ENCODE measurements around the gene CBLN3.

GRCh38 chr14:24389226-24389848, 40.1 kb downstream of the CBLN3 start:
- no peak for TF ChIP-seq POLR2A (IDR thresholded peaks at IDR 0.05; ENCODE audit: low read depth, low read length)
- TF ChIP-seq POLR2AphosphoS5 (IDR thresholded peaks at IDR 0.05; ENCODE audit: low read depth, low read length): no peak
- TF ChIP-seq TAF1 (IDR thresholded peaks at IDR 0.05; ENCODE audit: borderline replicate concordance, low read depth, low read length): no peak
